Stimulated activated CD4-positive, alpha-beta T cell treated with anti-CD3 and anti-CD28 coated beads, TNF-alpha, amount 100 ng/mL, for 1 hour (primary cell): ENCODE results near the gene F8.
"Not testable (repeated sequence)": the region's sequence is repeated elsewhere in the genome, so short reads cannot be mapped to it uniquely, and the experiment has no call there.

Source experiments
- DNase-seq, 3 donors: peaks; one replicate each; pipeline ENCODE4 v3.0.0-alpha.2; 2020; ENCODE audit warnings: low read depth in 3 of 3, low spot score in 1 of 3

Gene F8

GRCh38 chrX:155031657-155032056 lies 9.1 kb upstream of the F8 start:
- DNase-seq, result no peak

GRCh38 chrX:155028877-155029291 lies 6.4 kb upstream of the F8 start:
- no peak for DNase-seq

GRCh38 chrX:155028129-155028528 lies 5.6 kb upstream of the F8 start:
- no peak for DNase-seq

- no peak for DNase-seq
These were observed 5.1 kb upstream of the F8 start for GRCh38 chrX:155027509-155028066.

- peak; percentile 76 to 88 (median 87) for DNase-seq
These were observed 4.4 kb upstream of the F8 start, which contains the start of gene FUNDC2 for GRCh38 chrX:155026727-155027508. FUNDC2 (plus strand) TSS chrX:155026844; CDS start chrX:155026939, 95 bp downstream.

GRCh38 chrX:155026420-155026726 lies 3.9 kb upstream of the F8 start:
- no peak for DNase-seq

- no peak for DNase-seq
These were observed 1.6 kb upstream of the F8 start for GRCh38 chrX:155023907-155024833.

GRCh38 chrX:155020591-155020990 lies 1.9 kb downstream of the F8 start:
- no peak for DNase-seq

GRCh38 chrX:155009994-155010472 lies 12.5 kb downstream of the F8 start:
- DNase-seq, result no peak

GRCh38 chrX:155008578-155008977 lies 13.9 kb downstream of the F8 start:
- not testable (repeated sequence) for DNase-seq

- DNase-seq, result not testable (repeated sequence)
These were observed 15.4 kb downstream of the F8 start for GRCh38 chrX:155006913-155007671.

- not testable (repeated sequence) for DNase-seq
These were observed 16.1 kb downstream of the F8 start for GRCh38 chrX:155006379-155006778.

- DNase-seq, result no peak
These were observed 17.3 kb downstream of the F8 start for GRCh38 chrX:155005190-155005589.

- DNase-seq, result no peak
These were observed 20.6 kb downstream of the F8 start for GRCh38 chrX:155001873-155002272.

GRCh38 chrX:155000841-155001240 lies 21.7 kb downstream of the F8 start:
- no peak for DNase-seq

GRCh38 chrX:154998204-154998880 lies 24.2 kb downstream of the F8 start:
- DNase-seq, result no peak

- no peak for DNase-seq
These were observed 31.0 kb downstream of the F8 start for GRCh38 chrX:154991476-154991875.

- DNase-seq, result no peak
These were observed 31.5 kb downstream of the F8 start for GRCh38 chrX:154991039-154991438.

GRCh38 chrX:154990496-154990895 lies 32.0 kb downstream of the F8 start:
- DNase-seq, result no peak

- DNase-seq, result no peak
These were observed 33.8 kb downstream of the F8 start for GRCh38 chrX:154988719-154989118.
